ENCODE measurements around the gene TRPC6. TPM values are rescaled to one million over a fixed set of nuclear protein-coding genes. Genes with fewer than 3 reads are reported as not detected.

The TRPC6 gene
- total RNA-seq, 2 donors from 2014 or later, result 2.7 TPM

DNA sequence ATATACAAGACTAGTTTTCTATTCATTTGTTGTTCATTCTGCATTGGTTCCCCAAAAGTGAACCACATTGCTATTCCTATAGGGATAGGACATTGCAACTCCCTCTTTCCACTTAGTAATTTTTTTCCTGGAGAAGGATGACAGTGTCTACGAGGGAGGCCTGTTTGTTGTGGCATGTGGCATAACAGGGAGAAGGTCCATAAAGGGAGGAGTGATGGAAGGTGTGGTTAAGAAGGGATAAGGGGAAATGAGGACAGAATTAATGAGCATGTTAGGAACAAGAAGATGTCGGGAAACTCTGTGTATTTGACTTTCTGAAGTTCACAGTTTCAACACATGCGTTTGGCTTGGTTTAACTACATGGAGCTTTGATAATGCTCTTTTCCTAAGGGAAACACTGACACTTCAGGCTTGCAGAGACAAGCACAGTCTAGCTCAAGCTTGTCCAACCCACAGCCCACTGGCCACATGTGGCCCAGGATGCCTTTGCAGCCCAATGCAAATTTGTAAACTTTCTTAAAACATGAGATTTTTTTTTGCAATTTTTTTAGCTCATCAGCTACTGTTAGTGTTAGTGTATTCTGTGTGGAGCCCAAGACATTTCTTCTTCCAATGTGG is 149.7 kb downstream of the TRPC6 start:
- H3K27me3 ChIP-seq (replicated peaks; ENCODE audit: insufficient read depth), result no peaks in the 10 kb centered on the region
- no peak overlapping the region for H3K27ac ChIP-seq
- H3K36me3 ChIP-seq, result no peaks in the 10 kb centered on the region
- H3K4me1 ChIP-seq (ENCODE audit: control insufficient read depth in 1 of 2, low read depth in 2 of 2), result peaks cover 0 to 4% of the 10 kb centered on the region in 2 donors
- TF ChIP-seq, protein P1, sequence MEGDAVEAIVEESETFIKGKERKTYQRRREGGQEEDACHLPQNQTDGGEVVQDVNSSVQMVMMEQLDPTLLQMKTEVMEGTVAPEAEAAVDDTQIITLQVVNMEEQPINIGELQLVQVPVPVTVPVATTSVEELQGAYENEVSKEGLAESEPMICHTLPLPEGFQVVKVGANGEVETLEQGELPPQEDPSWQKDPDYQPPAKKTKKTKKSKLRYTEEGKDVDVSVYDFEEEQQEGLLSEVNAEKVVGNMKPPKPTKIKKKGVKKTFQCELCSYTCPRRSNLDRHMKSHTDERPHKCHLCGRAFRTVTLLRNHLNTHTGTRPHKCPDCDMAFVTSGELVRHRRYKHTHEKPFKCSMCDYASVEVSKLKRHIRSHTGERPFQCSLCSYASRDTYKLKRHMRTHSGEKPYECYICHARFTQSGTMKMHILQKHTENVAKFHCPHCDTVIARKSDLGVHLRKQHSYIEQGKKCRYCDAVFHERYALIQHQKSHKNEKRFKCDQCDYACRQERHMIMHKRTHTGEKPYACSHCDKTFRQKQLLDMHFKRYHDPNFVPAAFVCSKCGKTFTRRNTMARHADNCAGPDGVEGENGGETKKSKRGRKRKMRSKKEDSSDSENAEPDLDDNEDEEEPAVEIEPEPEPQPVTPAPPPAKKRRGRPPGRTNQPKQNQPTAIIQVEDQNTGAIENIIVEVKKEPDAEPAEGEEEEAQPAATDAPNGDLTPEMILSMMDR (IDR thresholded peaks at IDR 0.05), result no peak
- H3K9me3 ChIP-seq, result no peaks in the 10 kb centered on the region
- DNase-seq (ENCODE audit: low spot score), result no peak
- no peak overlapping the region for H3K4me3 ChIP-seq
- ATAC-seq (ENCODE audit: insufficient number of reproducible peaks, low FRiP score, low read depth), result no peak

GRCh38 chr11:101433151-101433550 is 150.7 kb downstream of the TRPC6 start:
- Histone ChIP-seq H3K9me3 (peaks cover 4% of the 10 kb centered on the region), H3K27ac (no peak overlapping the region), H3K4me3 (no peak overlapping the region), H3K36me3 (no peaks in the 10 kb centered on the region), H3K4me1 (ENCODE audit: control insufficient read depth in 1 of 2, low read depth in 2 of 2) (peaks cover 0 to 1% of the 10 kb centered on the region in 2 donors), H3K27me3 (replicated peaks; ENCODE audit: insufficient read depth) (no peaks in the 10 kb centered on the region)
- ATAC-seq (ENCODE audit: insufficient number of reproducible peaks, low FRiP score, low read depth), result no peak
- TF ChIP-seq, protein P1 (IDR thresholded peaks at IDR 0.05), result no peak
- no peak for DNase-seq (ENCODE audit: low spot score)

DNA sequence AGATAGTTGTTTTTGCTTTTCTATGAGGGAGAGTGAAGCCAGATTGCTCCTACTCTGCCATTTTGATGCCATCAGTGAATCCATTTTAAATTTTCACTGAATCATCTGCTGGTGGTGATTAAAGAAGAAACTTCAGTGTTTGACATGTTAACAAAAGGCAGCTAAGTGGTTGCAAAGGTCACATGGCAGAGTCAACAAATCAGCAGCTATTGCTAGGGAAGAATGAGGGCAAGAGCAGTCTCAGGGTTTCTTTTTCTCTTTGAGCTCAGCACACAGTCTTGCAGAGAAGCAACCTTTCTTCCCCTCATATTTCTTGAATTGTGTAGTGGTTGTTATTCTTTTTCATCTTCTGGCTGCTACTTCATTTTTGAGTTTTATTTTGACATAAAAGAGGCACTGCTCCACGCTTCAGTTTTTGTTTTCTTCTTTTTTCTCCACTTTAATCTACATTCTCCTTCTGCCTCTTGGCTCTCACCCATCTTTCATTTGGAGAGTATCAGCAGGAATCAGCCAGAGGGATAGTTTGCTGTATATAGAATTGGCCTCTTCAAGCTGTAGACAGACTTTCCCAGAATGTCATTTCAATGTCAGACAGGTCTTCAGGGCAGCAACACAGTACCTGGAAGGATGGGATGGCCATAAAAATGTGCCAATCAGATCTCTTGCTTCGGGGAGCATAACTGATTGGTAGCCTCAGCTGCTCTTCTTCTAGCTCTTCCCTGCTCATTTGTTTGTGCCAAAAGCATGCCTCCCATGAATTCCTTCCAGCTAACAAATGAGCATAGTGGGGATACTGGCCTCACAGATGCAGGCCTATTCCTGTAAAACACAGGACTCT is 153.9 kb downstream of the TRPC6 start:
- ATAC-seq (ENCODE audit: insufficient number of reproducible peaks, low FRiP score, low read depth) (no peak), DNase-seq (ENCODE audit: low spot score) (no peak)
- H3K27ac ChIP-seq, result no peak overlapping the region
- H3K27me3 ChIP-seq (replicated peaks; ENCODE audit: insufficient read depth), result no peaks in the 10 kb centered on the region
- H3K4me1 ChIP-seq (ENCODE audit: control insufficient read depth in 1 of 2, low read depth in 2 of 2), result no peaks in the 10 kb centered on the region
- no peak overlapping the region for H3K4me3 ChIP-seq
- TF ChIP-seq, protein P1 (IDR thresholded peaks at IDR 0.05), result no peak
- peaks cover 10% of the 10 kb centered on the region for H3K9me3 ChIP-seq
- H3K36me3 ChIP-seq, result no peaks in the 10 kb centered on the region

GRCh38 chr11:101428918-101429317 is 154.9 kb downstream of the TRPC6 start:
- no peak for ATAC-seq (ENCODE audit: insufficient number of reproducible peaks, low FRiP score, low read depth)
- TF ChIP-seq, protein P1 (IDR thresholded peaks at IDR 0.05), result no peak

GRCh38 chr11:101407324-101407723 is 176.5 kb downstream of the TRPC6 start:
- H3K27ac ChIP-seq, result no peak overlapping the region

More at GRCh38 chr11:101428918-101429317, 154.9 kb downstream of the TRPC6 start:
- Histone ChIP-seq H3K4me1 (ENCODE audit: control insufficient read depth in 1 of 2, low read depth in 2 of 2) (no peaks in the 10 kb centered on the region), H3K4me3 (no peak overlapping the region), H3K27me3 (replicated peaks; ENCODE audit: insufficient read depth) (no peaks in the 10 kb centered on the region), H3K27ac (no peak overlapping the region), H3K9me3 (peaks cover 10% of the 10 kb centered on the region), H3K36me3 (no peaks in the 10 kb centered on the region)
- no peak for DNase-seq (ENCODE audit: low spot score)

More at GRCh38 chr11:101407324-101407723, 176.5 kb downstream of the TRPC6 start:
- Histone ChIP-seq H3K27me3 (replicated peaks; ENCODE audit: insufficient read depth) (no peaks in the 10 kb centered on the region), H3K9me3 (no peaks in the 10 kb centered on the region), H3K4me1 (ENCODE audit: control insufficient read depth in 1 of 2, low read depth in 2 of 2) (no peaks in the 10 kb centered on the region), H3K4me3 (no peak overlapping the region), H3K36me3 (no peaks in the 10 kb centered on the region)
- TF ChIP-seq, protein P1 (IDR thresholded peaks at IDR 0.05), result no peak
- DNase-seq (ENCODE audit: low spot score), result no peak
- no peak for ATAC-seq (ENCODE audit: insufficient number of reproducible peaks, low FRiP score, low read depth)

Data from thoracic aorta (tissue), 2 donors.